Astrocyte (in vitro differentiated cells and primary cell): ENCODE measurements around the gene ZNF689. TPM values are rescaled to one million over a fixed set of nuclear protein-coding genes. Genes with fewer than 3 reads are reported as not detected.

ENCODE experiments used
- DNase-seq: peaks from one replicate; pipeline ENCODE4 v3.0.0-alpha.2; 2010; ENCODE audit warnings: low read depth
- FAIRE-seq: peaks from 2 replicates; lab custom pipeline; 2011; peaks lifted over from hg19 to GRCh38; lab: Jason Lieb, UNC
- H2AFZ ChIP-seq: 2 replicates; pipeline ENCODE4 v1.6.0; 2012; ENCODE audit warnings: low read depth, low read length, inconsistent platforms
- H3K27ac ChIP-seq: 2 replicates; pipeline ENCODE4 v1.5.1; 2011; ENCODE audit warnings: low read depth, low read length, inconsistent platforms
- H3K27me3 ChIP-seq: 2 replicates; pipeline ENCODE4 v1.6.0; 2011; ENCODE audit warnings: low read length, inconsistent platforms; ENCODE audit not compliant: insufficient read depth
- H3K36me3 ChIP-seq: 2 replicates; pipeline ENCODE4 v1.5.1; 2011; ENCODE audit warnings: low read length, inconsistent platforms; ENCODE audit not compliant: insufficient read depth
- H3K4me1 ChIP-seq: 2 replicates; pipeline ENCODE4 v1.5.1; 2011; ENCODE audit warnings: low read length, inconsistent platforms; ENCODE audit not compliant: insufficient read depth
- H3K4me2 ChIP-seq: 2 replicates; pipeline ENCODE4 v1.6.0; 2012; ENCODE audit warnings: low read length, inconsistent platforms
- H3K4me3 ChIP-seq: 2 replicates; pipeline ENCODE4 v1.5.1; 2011; ENCODE audit warnings: low read depth, mild to moderate bottlenecking, low read length, inconsistent platforms; ENCODE audit not compliant: insufficient read depth
- H3K79me2 ChIP-seq: 2 replicates; pipeline ENCODE4 v1.6.0; 2012; ENCODE audit warnings: mild to moderate bottlenecking, low read length, inconsistent platforms; ENCODE audit not compliant: insufficient read depth
- H3K9ac ChIP-seq: 2 replicates; pipeline ENCODE4 v1.6.0; 2012; ENCODE audit warnings: mild to moderate bottlenecking, low read length, inconsistent platforms
- H3K9me3 ChIP-seq: 2 replicates; pipeline ENCODE4 v1.5.1; 2012; ENCODE audit warnings: low read depth, mild to moderate bottlenecking, low read length, inconsistent platforms; ENCODE audit not compliant: insufficient read depth
- H4K20me1 ChIP-seq: 2 replicates; pipeline ENCODE4 v1.6.0; 2012; ENCODE audit warnings: low read length, inconsistent platforms; ENCODE audit not compliant: insufficient read depth
- H3K27ac Mint-ChIP-seq: one replicate; pipeline ENCODE4 v1.8.0; 2021; ENCODE audit warnings: mild to moderate bottlenecking, mixed read lengths; ENCODE audit not compliant: unreplicated experiment
- H3K27me3 Mint-ChIP-seq: one replicate; pipeline ENCODE4 v1.8.0; 2021; ENCODE audit warnings: low read depth, mixed read lengths; ENCODE audit not compliant: unreplicated experiment
- H3K36me3 Mint-ChIP-seq: one replicate; pipeline ENCODE4 v1.8.0; 2021; ENCODE audit warnings: low read depth, mixed read lengths; ENCODE audit not compliant: unreplicated experiment
- H3K4me1 Mint-ChIP-seq: one replicate; pipeline ENCODE4 v1.8.0; 2021; ENCODE audit warnings: low read depth, mixed read lengths; ENCODE audit not compliant: unreplicated experiment
- H3K4me3 Mint-ChIP-seq: one replicate; pipeline ENCODE4 v1.8.0; 2021; ENCODE audit warnings: mild to moderate bottlenecking, moderate library complexity, mixed read lengths; ENCODE audit not compliant: unreplicated experiment
- H3K9me3 Mint-ChIP-seq: one replicate; pipeline ENCODE4 v1.8.0; 2021; ENCODE audit warnings: mild to moderate bottlenecking, mixed read lengths; ENCODE audit not compliant: unreplicated experiment
- CTCF ChIP-seq: IDR thresholded peaks from 2 replicates; pipeline ENCODE4 v1.5.1; 2011; ENCODE audit warnings: low read depth, mild to moderate bottlenecking, inconsistent platforms, low read length, moderate library complexity; ENCODE audit not compliant: insufficient read depth
- EZH2 ChIP-seq: IDR thresholded peaks from 2 replicates; pipeline ENCODE4 v1.6.1; 2012; ENCODE audit warnings: mild to moderate bottlenecking, low read length, inconsistent platforms; ENCODE audit not compliant: insufficient read depth
- total RNA-seq: library from RNA; stranded (reverse); gene quantifications from 2 replicates; pipeline ENCODE4 v1.2.1, GENCODE V29; 2021

ZNF689 gene
- total RNA-seq, 1 donor from 2014 or later = 7.5 TPM

- Mint-ChIP-seq H3K9me3 (no peaks in the 10 kb centered on the region), H3K27ac (no peak overlapping the region), H3K4me3 (peak overlapping the region; percentile 14), H3K36me3 (no peaks in the 10 kb centered on the region), H3K27me3 (no peaks in the 10 kb centered on the region), H3K4me1 (peaks cover 14% of the 10 kb centered on the region)
- TF ChIP-seq EZH2 = no peak
- no peak for TF ChIP-seq CTCF
- Histone ChIP-seq H3K4me1 (peaks cover 9% of the 10 kb centered on the region), H3K9ac (no peak overlapping the region), H3K27me3 (no peaks in the 10 kb centered on the region), H3K27ac (no peak overlapping the region), H3K36me3 (no peaks in the 10 kb centered on the region), H3K9me3 (no peaks in the 10 kb centered on the region), H2AFZ (no peak overlapping the region), H3K79me2 (peaks cover 24% of the 10 kb centered on the region), H3K4me2 (no peak overlapping the region), H3K4me3 (no peak overlapping the region), H4K20me1 (peaks cover 5% of the 10 kb centered on the region)
- DNase-seq = no peak
- no peak for FAIRE-seq
These were observed 56.7 kb downstream of the ZNF689 start for GRCh38 chr16:30553393-30553899.

- Histone ChIP-seq H2AFZ (no peak overlapping the region), H3K9me3 (no peaks in the 10 kb centered on the region), H4K20me1 (peaks cover 5% of the 10 kb centered on the region), H3K36me3 (no peaks in the 10 kb centered on the region), H3K79me2 (peaks cover 24% of the 10 kb centered on the region), H3K4me1 (peaks cover 9% of the 10 kb centered on the region), H3K4me2 (no peak overlapping the region), H3K9ac (no peak overlapping the region), H3K27ac (no peak overlapping the region), H3K4me3 (no peak overlapping the region), H3K27me3 (no peaks in the 10 kb centered on the region)
- no peak for TF ChIP-seq CTCF
- TF ChIP-seq EZH2 = no peak
- no peaks in the 10 kb centered on the region for H3K9me3 Mint-ChIP-seq
- no peaks in the 10 kb centered on the region for H3K36me3 Mint-ChIP-seq
- H3K27ac Mint-ChIP-seq = no peak overlapping the region
- no peaks in the 10 kb centered on the region for H3K27me3 Mint-ChIP-seq
- H3K4me3 Mint-ChIP-seq = no peak overlapping the region
- FAIRE-seq (no peak), DNase-seq (no peak)
- H3K4me1 Mint-ChIP-seq = peaks cover 15% of the 10 kb centered on the region
These were observed 57.2 kb downstream of the ZNF689 start for GRCh38 chr16:30552956-30553355.

Other genes with a start within 250 kb of the ZNF689 start
- 50.3 and 50.8 TPM in 2 replicates for gene TBC1D10B, start 239.9 kb downstream of the ZNF689 start, total RNA-seq
- not detected in 2 replicates for gene MYL11, start 235.6 kb downstream of the ZNF689 start, total RNA-seq
- 0.48 and 0.96 TPM in 2 replicates for gene SEPTIN1, start 227.8 kb downstream of the ZNF689 start, total RNA-seq
- 16.0 and 19.5 TPM in 2 replicates for gene ZNF48, start 215.0 kb downstream of the ZNF689 start, total RNA-seq
- gene ZNF771, start 202.8 kb downstream of the ZNF689 start, total RNA-seq = 13.9 and 15.5 TPM in 2 replicates
- 31.0 and 36.5 TPM in 2 replicates for gene DCTPP1, start 180.4 kb downstream of the ZNF689 start, total RNA-seq
- gene SEPHS2, start 164.5 kb downstream of the ZNF689 start, total RNA-seq = 37.0 and 38.2 TPM in 2 replicates
- gene ITGAL, start 137.6 kb downstream of the ZNF689 start, total RNA-seq = 0.23 TPM in 1 of 2 replicates, not detected in the other
- gene ZNF768, start 83.8 kb downstream of the ZNF689 start, total RNA-seq = 23.1 and 26.6 TPM in 2 replicates
- 5.2 and 6.6 TPM in 2 replicates for gene ZNF747, start 75.5 kb downstream of the ZNF689 start, total RNA-seq
- 6.9 and 8.5 TPM in 2 replicates for gene ZNF764, start 52.0 kb downstream of the ZNF689 start, total RNA-seq
- gene ZNF688, start 38.7 kb downstream of the ZNF689 start, total RNA-seq = 5.4 and 5.9 TPM in 2 replicates
- gene ZNF785, start 24.7 kb downstream of the ZNF689 start, total RNA-seq = 9.3 and 9.7 TPM in 2 replicates
- gene PRR14, start 40.6 kb upstream of the ZNF689 start, total RNA-seq = 27.3 and 32.1 TPM in 2 replicates
- 69.3 and 75.0 TPM in 2 replicates for gene FBRS, start 48.0 kb upstream of the ZNF689 start, total RNA-seq
- 48.2 and 50.4 TPM in 2 replicates for gene SRCAP, start 88.8 kb upstream of the ZNF689 start, total RNA-seq
- gene PHKG2, start 138.0 kb upstream of the ZNF689 start, total RNA-seq = 31.1 and 34.2 TPM in 2 replicates
- 4.0 and 4.1 TPM in 2 replicates for gene CFAP119, start 151.7 kb upstream of the ZNF689 start, total RNA-seq
- gene RNF40, start 151.9 kb upstream of the ZNF689 start, total RNA-seq = 85.4 and 94.6 TPM in 2 replicates
- gene ZNF629, start 176.8 kb upstream of the ZNF689 start, total RNA-seq = 17.4 and 17.6 TPM in 2 replicates